Spleen (tissue), 11 donors: ENCODE results near the gene EPHB1. TPM values are rescaled to one million over a fixed set of nuclear protein-coding genes. Genes with fewer than 3 reads are reported as not detected.

ENCODE experiments used
- DNase-seq: peaks from one replicate; pipeline ENCODE4 v3.0.0-alpha.2; 2020
- H3K27ac ChIP-seq, 8 donors: fragments of 200-600 bp; sonication (generic) in 7 of 8; 1 replicate in 4 of 8; 2 replicates in 4 of 8; pipeline versions ENCODE4 v1.5.0 to v1.8.0; 2016 to 2021; ENCODE audit warnings: inconsistent platforms in 4 of 8, mild to moderate bottlenecking in 4 of 8, moderate library complexity in 1 of 8
- H3K27me3 ChIP-seq, 7 donors: fragments of 200-600 bp; sonication (generic) in 6 of 7; replicated peaks in 1 of 7; 1 replicate in 4 of 7; 2 replicates in 3 of 7; pipeline versions ENCODE4 v1.5.0 to v1.8.0; 2016 to 2021; ENCODE audit warnings: inconsistent platforms in 3 of 7, mild to moderate bottlenecking in 1 of 7
- H3K36me3 ChIP-seq, 6 donors: fragments of 200-600 bp; sonication (generic) in 5 of 6; 1 replicate in 4 of 6; 2 replicates in 2 of 6; pipeline versions ENCODE4 v1.5.0 to v1.8.0; 2016 to 2021; ENCODE audit warnings: inconsistent platforms in 2 of 6
- H3K4me1 ChIP-seq, 6 donors: fragments of 200-600 bp; sonication (generic) in 5 of 6; 1 replicate in 3 of 6; 2 replicates in 3 of 6; pipeline versions ENCODE4 v1.5.0 to v1.8.0; 2016 to 2021; ENCODE audit warnings: inconsistent platforms in 3 of 6
- H3K4me3 ChIP-seq, 8 donors: fragments of 200-600 bp; sonication (generic) in 7 of 8; 1 replicate in 4 of 8; 2 replicates in 4 of 8; pipeline versions ENCODE4 v1.5.0 to v1.8.0; 2016 to 2021; ENCODE audit warnings: inconsistent platforms in 4 of 8, mild to moderate bottlenecking in 4 of 8, moderate library complexity in 2 of 8
- H3K9me3 ChIP-seq, 8 donors: fragments of 200-600 bp; sonication (generic) in 7 of 8; 1 replicate in 4 of 8; 2 replicates in 4 of 8; pipeline versions ENCODE4 v1.5.0 to v1.8.0; 2016 to 2021; ENCODE audit warnings: inconsistent platforms in 4 of 8
- POLR2A ChIP-seq, 3 donors: fragments of 450-650 bp; IDR thresholded peaks; one replicate each; pipeline ENCODE4 v1.5.1; 2017; ENCODE audit warnings: antibody characterized with exemption in 3 of 3, mild to moderate bottlenecking in 1 of 3
- POLR2AphosphoS5 ChIP-seq, 3 donors: sonication (generic); formaldehyde crosslinking; IDR thresholded peaks; one replicate each; pipeline ENCODE4 v1.5.1; 2017; ENCODE audit warnings: antibody characterized with exemption in 3 of 3
- WGBS, 5 donors: extraction: QIAGEN DNeasy Blood & Tissue Kit in 3 of 5; methylation state at CpG; one replicate each; pipeline versions ENCODE4 v1.1.5 to v1.1.7; 2013 to 2018; 5-methylcytosine and 5-hydroxymethylcytosine counted together
- intact Hi-C: fragments of 100-400 bp; cut with DNase I; formaldehyde crosslinking; loops from one replicate; pipeline ENCODE4 v1.15.0; 2023; ENCODE audit warnings: low total_unique reads
- polyA plus RNA-seq, 3 donors: library from polyadenylated mRNA; stranded (reverse); fragments of 200-250 nt; gene quantifications; one replicate each; pipeline ENCODE4 v1.2.1, GENCODE V29; 2013
- total RNA-seq, 7 donors: library from RNA; depleted of rRNA in 3 of 7; stranded (reverse); fragments of >200 nt in 3 of 7; fragmentation: NEBNext Ultra II Directional in 4 of 7; extraction: Animal tissue kit (Norgen Biotek cat#: 25700) in 4 of 7; gene quantifications; one replicate each; pipeline versions ENCODE4 v1.1.0 to v1.2.1, GENCODE V29; 2016 to 2021
- TF ChIP-seq, protein P1 (sequence below), 11 experiments: fragments of 200-600 bp in 7 of 11; fragments of 450-650 bp in 4 of 11; sonication (generic) in 4 of 11; IDR thresholded peaks in 8 of 11; conservative IDR thresholded peaks in 3 of 11; 1 replicate in 7 of 11; 2 replicates in 4 of 11; pipeline versions ENCODE4 v1.4.0 to v1.8.0; 2016 to 2021; ENCODE audit warnings: antibody characterized with exemption in 11 of 11, inconsistent platforms in 4 of 11, mild to moderate bottlenecking in 1 of 11
- donor health status: healthy with polysubstance abuse.
- donor health status: DM: no; HTN: no; CAD: no; lungs with moderate emphysema.
- donor health status: DM: no; HTN: no; CAD: no.
- donor health status: Bipolar disorder and iron deficiency.
- donor health status: healthy.
- donor health status: DM: no; HTN: no; CAD: no.
- donor health status: DM: yes; HTN: yes; CAD: no.

Gene EPHB1
- total and polyA plus RNA-seq, 10 donors: 0.20 to 14.0 (median 3.0) TPM

GRCh38 chr3:134900482-134900881, 105.4 kb downstream of the EPHB1 start:
- TF ChIP-seq POLR2AphosphoS5 (IDR thresholded peaks at IDR 0.05) (no peak), POLR2A (IDR thresholded peaks at IDR 0.05) (no peak)
- TF ChIP-seq, protein P1, sequence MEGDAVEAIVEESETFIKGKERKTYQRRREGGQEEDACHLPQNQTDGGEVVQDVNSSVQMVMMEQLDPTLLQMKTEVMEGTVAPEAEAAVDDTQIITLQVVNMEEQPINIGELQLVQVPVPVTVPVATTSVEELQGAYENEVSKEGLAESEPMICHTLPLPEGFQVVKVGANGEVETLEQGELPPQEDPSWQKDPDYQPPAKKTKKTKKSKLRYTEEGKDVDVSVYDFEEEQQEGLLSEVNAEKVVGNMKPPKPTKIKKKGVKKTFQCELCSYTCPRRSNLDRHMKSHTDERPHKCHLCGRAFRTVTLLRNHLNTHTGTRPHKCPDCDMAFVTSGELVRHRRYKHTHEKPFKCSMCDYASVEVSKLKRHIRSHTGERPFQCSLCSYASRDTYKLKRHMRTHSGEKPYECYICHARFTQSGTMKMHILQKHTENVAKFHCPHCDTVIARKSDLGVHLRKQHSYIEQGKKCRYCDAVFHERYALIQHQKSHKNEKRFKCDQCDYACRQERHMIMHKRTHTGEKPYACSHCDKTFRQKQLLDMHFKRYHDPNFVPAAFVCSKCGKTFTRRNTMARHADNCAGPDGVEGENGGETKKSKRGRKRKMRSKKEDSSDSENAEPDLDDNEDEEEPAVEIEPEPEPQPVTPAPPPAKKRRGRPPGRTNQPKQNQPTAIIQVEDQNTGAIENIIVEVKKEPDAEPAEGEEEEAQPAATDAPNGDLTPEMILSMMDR (IDR thresholded peaks at IDR 0.05 in 8 of 11, conservative IDR thresholded peaks at IDR 0.05 in 3 of 11): no peak

GRCh38 chr3:134901461-134901860, 106.4 kb downstream of the EPHB1 start:
- Histone ChIP-seq H3K4me1 (peaks cover 0 to 20% (median 0%) of the 10 kb centered on the region in 6 donors), H3K27ac (no peak overlapping the region), H3K27me3 (no peaks in the 10 kb centered on the region), H3K36me3 (no peaks in the 10 kb centered on the region), H3K9me3 (no peaks in the 10 kb centered on the region), H3K4me3 (no peak overlapping the region)
- TF ChIP-seq, protein P1 (IDR thresholded peaks at IDR 0.05 in 8 of 11, conservative IDR thresholded peaks at IDR 0.05 in 3 of 11): no peak
- TF ChIP-seq POLR2A (IDR thresholded peaks at IDR 0.05) (no peak), POLR2AphosphoS5 (IDR thresholded peaks at IDR 0.05) (no peak)
- WGBS, 5 donors: 93 to 100% (median 95%) methylated on average over 2 of the region's 2 CpGs
- DNase-seq: peak; percentile 41
- intact Hi-C loops: no loop called here

More at GRCh38 chr3:134900482-134900881, 105.4 kb downstream of the EPHB1 start:
- Histone ChIP-seq H3K4me3 (no peak overlapping the region), H3K27me3 (no peaks in the 10 kb centered on the region), H3K36me3 (no peaks in the 10 kb centered on the region), H3K4me1 (peaks cover 0 to 20% (median 0%) of the 10 kb centered on the region in 6 donors), H3K9me3 (no peaks in the 10 kb centered on the region), H3K27ac (no peak overlapping the region)
- WGBS, 5 donors: 83 to 93% (median 89%) methylated on average over 1 of the region's 1 CpG
- intact Hi-C loops: no loop called here
- DNase-seq: peak; percentile 48

- Histone ChIP-seq H3K4me1 (peaks cover 0 to 20% (median 0%) of the 10 kb centered on the region in 6 donors), H3K27me3 (no peaks in the 10 kb centered on the region), H3K36me3 (no peaks in the 10 kb centered on the region), H3K9me3 (no peaks in the 10 kb centered on the region), H3K4me3 (no peak overlapping the region), H3K27ac (no peak overlapping the region)
- TF ChIP-seq POLR2A (IDR thresholded peaks at IDR 0.05): no peak
- TF ChIP-seq, protein P1 (IDR thresholded peaks at IDR 0.05 in 8 of 11, conservative IDR thresholded peaks at IDR 0.05 in 3 of 11): no peak
- DNase-seq: peak; percentile 53
- intact Hi-C loops: no loop called here
- 67 to 80% (median 78%) methylated on average over 4 of the region's 4 CpGs for WGBS, 5 donors
Measured at GRCh38 chr3:134903837-134904236, 108.8 kb downstream of the EPHB1 start.

DNA sequence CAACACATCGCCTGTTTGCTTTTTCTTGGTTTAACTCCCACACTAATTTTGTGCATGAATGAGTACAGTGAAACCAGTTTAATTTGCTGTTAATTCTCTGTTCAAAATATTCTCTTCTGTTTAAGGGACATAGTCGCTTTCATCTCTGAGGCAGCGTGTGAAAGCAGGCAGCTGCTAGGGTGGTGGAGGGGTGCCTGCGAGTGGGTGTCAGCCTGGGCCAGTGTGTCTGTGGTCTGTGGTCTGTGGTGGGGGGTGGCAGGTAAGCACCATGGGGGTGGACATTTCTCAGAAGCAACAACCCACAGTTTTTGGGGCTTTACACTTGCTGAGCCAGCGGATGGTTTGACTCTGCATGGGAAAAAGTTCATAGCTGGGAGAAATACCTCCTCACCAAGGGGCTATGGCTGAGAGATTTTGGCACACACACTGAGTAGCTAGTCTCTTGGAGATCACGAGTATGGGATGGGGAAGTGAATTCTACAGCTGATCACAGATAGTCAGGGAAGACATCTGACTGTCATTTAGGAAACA, 109.2 kb downstream of the EPHB1 start:
- no peaks in the 10 kb centered on the region for H3K9me3 ChIP-seq
- no peak overlapping the region for H3K27ac ChIP-seq
- H3K27me3 ChIP-seq: no peaks in the 10 kb centered on the region
- WGBS, 5 donors: 15 to 54% (median 41%) methylated on average over 6 of the region's 6 CpGs
- H3K4me1 ChIP-seq: peaks cover 0 to 20% (median 0%) of the 10 kb centered on the region in 6 donors
- intact Hi-C loops: no loop called here
- H3K4me3 ChIP-seq: no peak overlapping the region
- H3K36me3 ChIP-seq: no peaks in the 10 kb centered on the region
- peak; percentile 50 for DNase-seq
- TF ChIP-seq, protein P1 (IDR thresholded peaks at IDR 0.05 in 8 of 11, conservative IDR thresholded peaks at IDR 0.05 in 3 of 11): no peak
- TF ChIP-seq POLR2A (IDR thresholded peaks at IDR 0.05) (no peak), POLR2AphosphoS5 (IDR thresholded peaks at IDR 0.05) (no peak)
